K562 treated with DMSO at 1 percent for 48 hours (cell line): Measurements from ENCODE around the gene GFI1. TPM values are rescaled to one million over a fixed set of nuclear protein-coding genes. Genes with fewer than 3 reads are reported as not detected.

Experiments used
- total RNA-seq: library from RNA; unstranded; fragments of 300-600 nt; gene quantifications from 2 replicates; pipeline ENCODE4 v1.2.3, GENCODE V29; 2022; ENCODE audit warnings: low replicate concordance; ENCODE audit errors: extremely low read depth

The GFI1 gene
- not detected in 2 replicates for total RNA-seq

GRCh38 chr1:92486251-92487077 lies at the start of gene GFI1:
TSS of gene GFI1 (minus strand) at chr1:92486925. CDS start at chr1:92483487, 3,438 bp downstream.

Other genes starting within 250 kb of the GFI1 start
- gene GLMN, start 187.9 kb downstream of the GFI1 start, total RNA-seq: not detected in 2 replicates
- not detected in 2 replicates for gene RPAP2, start 187.9 kb downstream of the GFI1 start, total RNA-seq